Activated T-helper 1 cell treated with anti-CD3 and anti-CD28 coated beads, Interleukin-12 subunit alpha, Interleukin-12 subunit beta, Interleukin-2, Interleukin-4 antibody, amounts not matched to agents 30 ng/mL and 10 ng/mL and 1 ng/mL, durations not matched to agents 14 hours and 24 hours and 36 hours (primary cell): ENCODE measurements around the gene DMXL1. TPM values are rescaled to one million over a fixed set of nuclear protein-coding genes. Genes with fewer than 3 reads are reported as not detected.

Experiments
- DNase-seq: peaks from one replicate; pipeline ENCODE4 v3.0.0; 2021; ENCODE audit warnings: low spot score
- H3K27ac Mint-ChIP-seq: one replicate; pipeline ENCODE4 v1.8.0; 2021; ENCODE audit warnings: mild to moderate bottlenecking, mixed read lengths
- H3K27me3 Mint-ChIP-seq: one replicate; pipeline ENCODE4 v1.8.0; 2022; ENCODE audit warnings: mild to moderate bottlenecking, moderate library complexity, mixed read lengths; ENCODE audit not compliant: insufficient read depth
- H3K36me3 Mint-ChIP-seq: one replicate; pipeline ENCODE4 v1.8.0; 2021; ENCODE audit warnings: low read depth, mixed read lengths
- H3K4me1 Mint-ChIP-seq: one replicate; pipeline ENCODE4 v1.8.0; 2021; ENCODE audit warnings: low read depth, mixed read lengths
- H3K4me3 Mint-ChIP-seq: one replicate; pipeline ENCODE4 v1.8.0; 2021; ENCODE audit warnings: mild to moderate bottlenecking, moderate library complexity, mixed read lengths
- H3K9me3 Mint-ChIP-seq: one replicate; pipeline ENCODE4 v1.8.0; 2021; ENCODE audit warnings: mixed read lengths
- intact Hi-C: fragments of 100-400 bp; cut with micrococcal nuclease; formaldehyde crosslinking; loops from one replicate; pipeline ENCODE4 v1.15.1; 2024
- total RNA-seq: library from RNA; stranded (reverse); gene quantifications from 2 replicates; pipeline ENCODE4 v1.2.3, GENCODE V29; 2022

The DMXL1 gene, protein sequence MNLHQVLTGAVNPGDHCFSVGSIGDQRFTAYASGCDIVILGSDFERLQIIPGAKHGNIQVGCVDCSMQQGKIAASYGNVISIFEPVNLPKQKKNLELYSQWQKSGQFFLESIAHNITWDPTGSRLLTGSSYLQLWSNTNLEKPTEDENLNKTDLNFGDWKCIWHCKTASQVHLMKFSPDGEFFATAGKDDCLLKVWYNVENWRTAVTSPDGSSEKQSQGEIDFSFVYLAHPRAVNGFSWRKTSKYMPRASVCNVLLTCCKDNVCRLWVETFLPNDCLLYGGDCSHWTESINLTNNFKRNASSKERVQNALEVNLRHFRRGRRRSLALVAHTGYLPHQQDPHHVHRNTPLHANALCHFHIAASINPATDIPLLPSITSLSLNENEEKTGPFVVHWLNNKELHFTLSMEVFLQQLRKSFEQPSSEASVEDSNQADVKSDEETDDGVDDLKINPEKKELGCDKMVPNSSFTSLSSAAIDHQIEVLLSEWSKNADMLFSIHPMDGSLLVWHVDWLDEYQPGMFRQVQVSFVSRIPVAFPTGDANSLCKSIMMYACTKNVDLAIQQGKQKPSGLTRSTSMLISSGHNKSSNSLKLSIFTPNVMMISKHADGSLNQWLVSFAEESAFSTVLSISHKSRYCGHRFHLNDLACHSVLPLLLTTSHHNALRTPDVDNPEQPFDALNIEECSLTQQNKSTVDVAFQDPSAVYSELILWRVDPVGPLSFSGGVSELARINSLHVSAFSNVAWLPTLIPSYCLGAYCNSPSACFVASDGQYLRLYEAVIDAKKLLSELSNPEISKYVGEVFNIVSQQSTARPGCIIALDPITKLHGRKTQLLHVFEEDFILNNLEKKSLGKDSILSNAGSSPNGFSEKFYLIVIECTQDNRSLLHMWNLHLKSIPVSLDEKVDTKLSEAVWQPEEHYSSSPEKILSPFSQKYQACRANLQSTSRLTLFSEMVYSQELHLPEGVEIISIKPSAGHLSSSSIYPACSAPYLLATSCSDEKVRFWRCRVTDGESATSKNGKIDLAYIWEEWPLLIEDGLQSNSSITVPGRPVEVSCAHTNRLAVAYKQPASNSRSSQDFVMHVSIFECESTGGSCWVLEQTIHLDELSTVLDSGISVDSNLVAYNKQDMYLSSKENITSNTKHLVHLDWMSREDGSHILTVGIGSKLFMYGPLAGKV (N-terminal part only)
- 26.7 and 28.2 TPM in 2 replicates for total RNA-seq

DNA sequence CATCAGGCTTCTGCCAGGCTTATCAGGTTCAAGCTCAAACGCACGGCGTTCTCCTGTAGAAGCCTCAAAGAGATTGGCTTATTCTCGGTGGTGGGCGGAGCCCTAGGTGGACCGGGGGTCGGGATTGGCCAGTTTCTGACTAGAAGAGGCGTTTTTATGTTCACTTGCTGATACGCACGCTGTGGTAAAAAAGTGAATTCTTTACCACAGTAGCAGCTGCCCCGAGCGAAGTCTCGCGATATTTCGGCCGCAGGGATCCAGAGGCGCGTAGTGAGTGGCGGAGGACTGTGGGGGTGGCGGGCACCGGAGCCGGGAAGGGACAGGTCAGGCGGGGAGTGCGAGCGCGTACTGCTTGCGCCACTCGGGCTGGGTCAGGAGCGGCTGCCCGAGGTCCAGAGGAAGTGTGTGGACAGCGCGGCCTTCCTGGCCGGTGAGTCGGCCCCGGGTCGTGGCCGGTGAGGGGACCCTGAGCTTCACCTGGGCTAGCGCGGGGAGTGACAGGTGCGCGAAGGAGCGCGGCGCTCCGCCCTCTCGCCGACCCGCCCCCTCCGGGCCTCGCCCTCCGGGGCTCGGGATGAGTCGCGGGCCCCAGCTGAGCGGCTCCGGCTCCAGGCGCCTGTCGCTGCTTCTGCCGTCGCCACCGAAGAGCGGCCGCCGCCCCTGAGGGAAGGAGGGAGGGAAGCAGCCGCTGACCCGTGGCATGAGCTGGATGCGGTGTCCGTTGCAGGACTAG lies at the start of gene DMXL1:
TSS of gene DMXL1 (plus strand) at position 260 of the 733 bp plus-strand sequence. CDS start 483 bp downstream, outside the sequence.
- Mint-ChIP-seq H3K9me3 (no peaks in the 10 kb centered on the region), H3K36me3 (peaks cover 5% of the 10 kb centered on the region), H3K4me3 (peak within 1 kb of the TSS; percentile 94), H3K4me1 (peaks cover 36% of the 10 kb centered on the region), H3K27me3 (no peaks in the 10 kb centered on the region), H3K27ac (peak within 1 kb of the TSS; percentile 98)
- DNase-seq: peak; percentile 96
- intact Hi-C loops: loop anchor here (1.0 to 5.0 kb wide), 13 partner anchors 8 to 381 kb away; partner anchors contain the start of genes DTWD2 and HSD17B4

GRCh38 chr5:119021149-119021732 lies 49.6 kb upstream of the DMXL1 start:
- DNase-seq: no peak
- intact Hi-C loops: loop anchor here (5.0 kb wide), 1 partner anchor 286 kb away; no protein-coding TSS in a partner anchor
- peaks cover 4% of the 10 kb centered on the region for H3K4me1 Mint-ChIP-seq
- H3K4me3 Mint-ChIP-seq: no peak overlapping the region
- peaks cover 1% of the 10 kb centered on the region for H3K27me3 Mint-ChIP-seq
- no peak overlapping the region for H3K27ac Mint-ChIP-seq
- no peaks in the 10 kb centered on the region for H3K36me3 Mint-ChIP-seq
- H3K9me3 Mint-ChIP-seq: peaks cover 6% of the 10 kb centered on the region

GRCh38 chr5:119022017-119022745 lies 48.7 kb upstream of the DMXL1 start:
- Mint-ChIP-seq H3K4me1 (peaks cover 4% of the 10 kb centered on the region), H3K27me3 (peaks cover 1% of the 10 kb centered on the region), H3K4me3 (no peak overlapping the region), H3K36me3 (no peaks in the 10 kb centered on the region), H3K9me3 (peaks cover 6% of the 10 kb centered on the region), H3K27ac (no peak overlapping the region)
- intact Hi-C loops: loop anchor here (1.0 to 5.0 kb wide), 4 partner anchors 33 to 413 kb away; partner anchors contain the start of gene DTWD2
- no peak for DNase-seq

DNA sequence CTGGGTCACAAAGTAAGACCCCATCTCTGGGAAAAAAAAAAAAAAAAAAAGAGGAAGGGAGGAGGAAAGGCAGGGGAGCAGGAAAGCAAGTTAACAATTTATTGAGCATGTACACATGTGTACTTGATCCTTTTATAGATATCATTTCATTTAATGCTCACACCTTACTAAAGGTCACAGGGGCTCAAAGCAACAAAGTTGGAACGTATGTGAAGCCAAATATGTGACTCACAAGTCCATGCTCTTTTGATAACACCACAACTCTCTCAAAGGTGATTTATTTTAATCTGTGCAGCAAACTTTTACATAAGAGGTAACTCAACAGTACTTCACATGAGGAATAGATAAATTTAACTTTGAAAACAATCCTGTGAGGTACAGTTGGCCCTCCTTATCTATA lies 48.1 kb upstream of the DMXL1 start:
- H3K9me3 Mint-ChIP-seq: peaks cover 6% of the 10 kb centered on the region
- intact Hi-C loops: loop anchor here (1.0 to 5.0 kb wide), 4 partner anchors 34 to 413 kb away; partner anchors contain the start of gene DTWD2

DNA sequence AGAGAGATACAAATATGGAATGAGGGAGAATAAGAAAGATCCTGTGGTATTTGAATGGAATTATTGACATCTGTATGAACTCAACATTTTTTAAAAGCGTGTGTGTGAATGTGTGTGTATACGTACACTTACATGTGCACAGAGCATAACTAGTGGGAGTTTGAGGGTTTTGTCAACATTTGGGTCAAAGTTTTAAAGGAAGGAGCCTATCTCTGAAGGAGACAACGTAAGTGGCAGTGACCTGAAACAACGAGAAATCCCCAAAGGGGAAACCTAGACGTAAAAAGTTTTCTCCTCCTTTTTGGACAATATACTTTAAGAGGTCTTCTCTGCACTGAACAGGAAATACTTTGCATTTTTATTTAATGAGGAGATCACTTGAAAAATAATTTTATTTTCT lies 42.3 kb upstream of the DMXL1 start:
- intact Hi-C loops: no loop called here
- peaks cover 27% of the 10 kb centered on the region for H3K4me1 Mint-ChIP-seq

More for the DNA sequence above, 48.1 kb upstream of the DMXL1 start:
- no peak for DNase-seq
- H3K4me1 Mint-ChIP-seq: peaks cover 4% of the 10 kb centered on the region
- no peaks in the 10 kb centered on the region for H3K36me3 Mint-ChIP-seq
- H3K27ac Mint-ChIP-seq: no peak overlapping the region
- no peak overlapping the region for H3K4me3 Mint-ChIP-seq
- H3K27me3 Mint-ChIP-seq: peaks cover 1% of the 10 kb centered on the region

DNA sequence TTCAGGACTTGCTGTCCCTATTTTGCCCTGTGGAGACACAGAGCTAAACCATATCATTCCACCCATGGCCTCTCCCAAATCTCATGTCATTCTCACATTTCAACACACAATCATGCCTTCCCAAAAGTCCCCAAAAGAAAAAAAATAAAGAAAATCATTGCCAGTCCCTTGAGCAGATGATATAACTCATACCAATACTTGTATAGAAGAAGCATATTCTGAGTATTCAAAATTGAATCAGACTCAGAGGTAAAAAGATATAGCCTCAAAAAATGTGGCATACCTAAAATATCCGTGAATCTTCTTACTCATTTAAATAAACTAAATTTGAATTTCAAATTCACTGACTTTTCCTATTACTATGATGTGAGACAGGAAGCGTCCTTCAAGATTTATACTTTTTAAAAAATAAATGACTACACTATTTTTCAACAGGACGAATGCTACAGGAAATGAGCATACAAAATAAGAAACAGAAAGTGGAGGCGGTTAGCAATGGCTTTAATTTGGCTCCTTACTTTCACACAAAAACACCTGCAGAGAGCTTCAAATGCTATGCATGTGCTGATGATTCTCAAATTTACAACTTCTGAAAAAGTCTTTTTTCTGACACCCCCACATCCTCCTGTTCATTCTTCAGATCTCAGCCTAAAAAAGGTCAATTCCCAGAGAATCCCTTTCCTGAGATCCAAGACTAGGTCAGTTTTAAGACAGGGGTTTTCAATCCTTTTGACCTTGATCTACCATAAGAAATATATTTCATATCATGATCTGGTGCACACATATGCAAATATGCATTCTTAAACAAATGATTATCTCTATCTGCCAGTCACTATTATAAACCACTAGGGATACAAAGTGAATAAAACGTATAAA lies 39.6 kb upstream of the DMXL1 start:
- no peak for DNase-seq
- peak overlapping the region; percentile 56 for H3K27ac Mint-ChIP-seq

More for the DNA sequence above, 42.3 kb upstream of the DMXL1 start:
- DNase-seq: no peak
- Mint-ChIP-seq H3K27ac (peak overlapping the region; percentile 37), H3K27me3 (no peaks in the 10 kb centered on the region), H3K36me3 (peaks cover 2% of the 10 kb centered on the region), H3K4me3 (no peak overlapping the region), H3K9me3 (peaks cover 6% of the 10 kb centered on the region)

GRCh38 chr5:119031905-119032304 lies 39.0 kb upstream of the DMXL1 start:
- Mint-ChIP-seq H3K9me3 (no peaks in the 10 kb centered on the region), H3K27me3 (peaks cover 2% of the 10 kb centered on the region), H3K4me1 (peaks cover 35% of the 10 kb centered on the region), H3K36me3 (peaks cover 2% of the 10 kb centered on the region), H3K4me3 (peak overlapping the region; percentile 45), H3K27ac (peak overlapping the region; percentile 21)
- DNase-seq: no peak
- intact Hi-C loops: loop anchor here (1.0 to 2.0 kb wide), 7 partner anchors 31 to 365 kb away; partner anchors contain the start of gene DTWD2

More for the DNA sequence above, 39.6 kb upstream of the DMXL1 start:
- no peaks in the 10 kb centered on the region for H3K9me3 Mint-ChIP-seq
- H3K27me3 Mint-ChIP-seq: peaks cover 2% of the 10 kb centered on the region
- peaks cover 32% of the 10 kb centered on the region for H3K4me1 Mint-ChIP-seq
- H3K4me3 Mint-ChIP-seq: peak overlapping the region; percentile 45
- H3K36me3 Mint-ChIP-seq: peaks cover 2% of the 10 kb centered on the region
- intact Hi-C loops: loop anchor here (1.0 to 2.0 kb wide), 7 partner anchors 32 to 366 kb away; partner anchors contain the start of gene DTWD2

- Mint-ChIP-seq H3K4me1 (peaks cover 35% of the 10 kb centered on the region), H3K36me3 (peaks cover 2% of the 10 kb centered on the region), H3K9me3 (no peaks in the 10 kb centered on the region), H3K27me3 (peaks cover 2% of the 10 kb centered on the region), H3K27ac (no peak overlapping the region), H3K4me3 (no peak overlapping the region)
- intact Hi-C loops: no loop called here
- no peak for DNase-seq
Measured at GRCh38 chr5:119032656-119033055, 38.2 kb upstream of the DMXL1 start.

GRCh38 chr5:119033135-119033534 lies 37.8 kb upstream of the DMXL1 start:
- Mint-ChIP-seq H3K4me3 (no peak overlapping the region), H3K36me3 (peaks cover 2% of the 10 kb centered on the region)
- intact Hi-C loops: no loop called here

DNA sequence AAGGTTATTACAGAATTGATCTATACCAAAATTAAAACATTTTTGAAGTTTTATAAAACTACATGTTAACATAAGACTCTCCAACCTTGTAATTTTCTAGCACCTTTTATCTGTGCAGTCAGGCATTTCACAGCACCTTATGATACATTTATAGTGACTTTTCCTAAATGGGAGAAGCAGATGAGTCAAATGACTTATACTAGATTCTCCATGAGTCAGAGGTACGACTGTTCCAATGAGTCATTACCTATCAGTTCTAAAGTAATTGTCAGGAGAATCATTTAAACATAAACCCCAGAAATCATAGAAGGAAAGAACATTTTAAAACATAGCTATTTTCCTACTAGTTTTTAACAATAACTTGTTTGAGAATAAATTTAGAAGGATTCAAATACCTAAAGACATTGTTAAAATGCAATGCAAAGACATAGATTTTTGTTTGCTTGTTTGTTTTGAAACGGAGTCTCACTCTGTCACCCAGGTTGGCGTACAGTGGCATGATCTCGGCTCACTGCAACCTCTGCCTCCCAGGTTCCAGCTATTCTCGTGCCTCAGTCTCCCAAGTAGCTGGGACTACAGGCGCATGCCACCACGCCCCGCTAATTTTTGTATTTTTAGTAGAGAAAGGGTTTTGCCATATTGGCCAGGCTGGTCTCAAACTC lies 34.7 kb upstream of the DMXL1 start:
- H3K27ac Mint-ChIP-seq: no peak overlapping the region
- no peak overlapping the region for H3K4me3 Mint-ChIP-seq
- intact Hi-C loops: loop anchor here (1.0 kb wide), 3 partner anchors 27 to 361 kb away; no protein-coding TSS in a partner anchor
- peaks cover 2% of the 10 kb centered on the region for H3K27me3 Mint-ChIP-seq
- H3K36me3 Mint-ChIP-seq: no peaks in the 10 kb centered on the region
- no peak for DNase-seq
- no peaks in the 10 kb centered on the region for H3K9me3 Mint-ChIP-seq
- peaks cover 29% of the 10 kb centered on the region for H3K4me1 Mint-ChIP-seq

More at GRCh38 chr5:119033135-119033534, 37.8 kb upstream of the DMXL1 start:
- H3K27ac Mint-ChIP-seq: no peak overlapping the region
- H3K9me3 Mint-ChIP-seq: no peaks in the 10 kb centered on the region
- H3K27me3 Mint-ChIP-seq: peaks cover 2% of the 10 kb centered on the region
- DNase-seq: no peak
- peaks cover 35% of the 10 kb centered on the region for H3K4me1 Mint-ChIP-seq
